ENCODE measurements around the gene ADAMTS17.

Gene ADAMTS17

GRCh38 chr15:100020614-100021013 lies 321.2 kb downstream of the ADAMTS17 start:
- H3K4me3 ChIP-seq (ENCODE audit: low read depth, low read length) = no peak overlapping the region
- no peak for DNase-seq (ENCODE audit: low read depth)
- no peak for TF ChIP-seq CTCF (IDR thresholded peaks at IDR 0.05; ENCODE audit: low read depth, low read length, missing control alignments)

GRCh38 chr15:100020189-100020588 lies 321.6 kb downstream of the ADAMTS17 start:
- no peak for DNase-seq (ENCODE audit: low read depth)
- no peak overlapping the region for H3K4me3 ChIP-seq (ENCODE audit: low read depth, low read length)
- no peak for TF ChIP-seq CTCF (IDR thresholded peaks at IDR 0.05; ENCODE audit: low read depth, low read length, missing control alignments)

- H3K4me3 ChIP-seq (ENCODE audit: low read depth, low read length) = no peak overlapping the region
- no peak for DNase-seq (ENCODE audit: low read depth)
- no peak for TF ChIP-seq CTCF (IDR thresholded peaks at IDR 0.05; ENCODE audit: low read depth, low read length, missing control alignments)
These were observed 322.2 kb downstream of the ADAMTS17 start for GRCh38 chr15:100019601-100020000.

- TF ChIP-seq CTCF (IDR thresholded peaks at IDR 0.05; ENCODE audit: low read depth, low read length, missing control alignments) = no peak
- no peak overlapping the region for H3K4me3 ChIP-seq (ENCODE audit: low read depth, low read length)
- DNase-seq (ENCODE audit: low read depth) = no peak
These were observed 323.6 kb downstream of the ADAMTS17 start for GRCh38 chr15:100018191-100018590.

- no peak overlapping the region for H3K4me3 ChIP-seq (ENCODE audit: low read depth, low read length)
- DNase-seq (ENCODE audit: low read depth) = no peak
- TF ChIP-seq CTCF (IDR thresholded peaks at IDR 0.05; ENCODE audit: low read depth, low read length, missing control alignments) = no peak
These were observed 324.6 kb downstream of the ADAMTS17 start for GRCh38 chr15:100017140-100017539.

GRCh38 chr15:100016632-100017031 lies 325.1 kb downstream of the ADAMTS17 start:
- DNase-seq (ENCODE audit: low read depth) = no peak
- H3K4me3 ChIP-seq (ENCODE audit: low read depth, low read length) = no peak overlapping the region
- TF ChIP-seq CTCF (IDR thresholded peaks at IDR 0.05; ENCODE audit: low read depth, low read length, missing control alignments) = no peak

GRCh38 chr15:100011235-100011634 lies 330.5 kb downstream of the ADAMTS17 start:
- H3K4me3 ChIP-seq (ENCODE audit: low read depth, low read length) = no peak overlapping the region
- DNase-seq (ENCODE audit: low read depth) = no peak
- TF ChIP-seq CTCF (IDR thresholded peaks at IDR 0.05; ENCODE audit: low read depth, low read length, missing control alignments) = no peak

Measured in GM12864 (cell line).